ENCODE results near the gene PHC3. TPM values are rescaled to one million over a fixed set of nuclear protein-coding genes. Genes with fewer than 3 reads are reported as not detected.

PHC3 gene, protein sequence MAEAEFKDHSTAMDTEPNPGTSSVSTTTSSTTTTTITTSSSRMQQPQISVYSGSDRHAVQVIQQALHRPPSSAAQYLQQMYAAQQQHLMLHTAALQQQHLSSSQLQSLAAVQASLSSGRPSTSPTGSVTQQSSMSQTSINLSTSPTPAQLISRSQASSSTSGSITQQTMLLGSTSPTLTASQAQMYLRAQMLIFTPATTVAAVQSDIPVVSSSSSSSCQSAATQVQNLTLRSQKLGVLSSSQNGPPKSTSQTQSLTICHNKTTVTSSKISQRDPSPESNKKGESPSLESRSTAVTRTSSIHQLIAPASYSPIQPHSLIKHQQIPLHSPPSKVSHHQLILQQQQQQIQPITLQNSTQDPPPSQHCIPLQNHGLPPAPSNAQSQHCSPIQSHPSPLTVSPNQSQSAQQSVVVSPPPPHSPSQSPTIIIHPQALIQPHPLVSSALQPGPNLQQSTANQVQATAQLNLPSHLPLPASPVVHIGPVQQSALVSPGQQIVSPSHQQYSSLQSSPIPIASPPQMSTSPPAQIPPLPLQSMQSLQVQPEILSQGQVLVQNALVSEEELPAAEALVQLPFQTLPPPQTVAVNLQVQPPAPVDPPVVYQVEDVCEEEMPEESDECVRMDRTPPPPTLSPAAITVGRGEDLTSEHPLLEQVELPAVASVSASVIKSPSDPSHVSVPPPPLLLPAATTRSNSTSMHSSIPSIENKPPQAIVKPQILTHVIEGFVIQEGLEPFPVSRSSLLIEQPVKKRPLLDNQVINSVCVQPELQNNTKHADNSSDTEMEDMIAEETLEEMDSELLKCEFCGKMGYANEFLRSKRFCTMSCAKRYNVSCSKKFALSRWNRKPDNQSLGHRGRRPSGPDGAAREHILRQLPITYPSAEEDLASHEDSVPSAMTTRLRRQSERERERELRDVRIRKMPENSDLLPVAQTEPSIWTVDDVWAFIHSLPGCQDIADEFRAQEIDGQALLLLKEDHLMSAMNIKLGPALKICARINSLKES
- 24.1 TPM for polyA plus RNA-seq (2012; ENCODE audit: missing spikeins)

DNA sequence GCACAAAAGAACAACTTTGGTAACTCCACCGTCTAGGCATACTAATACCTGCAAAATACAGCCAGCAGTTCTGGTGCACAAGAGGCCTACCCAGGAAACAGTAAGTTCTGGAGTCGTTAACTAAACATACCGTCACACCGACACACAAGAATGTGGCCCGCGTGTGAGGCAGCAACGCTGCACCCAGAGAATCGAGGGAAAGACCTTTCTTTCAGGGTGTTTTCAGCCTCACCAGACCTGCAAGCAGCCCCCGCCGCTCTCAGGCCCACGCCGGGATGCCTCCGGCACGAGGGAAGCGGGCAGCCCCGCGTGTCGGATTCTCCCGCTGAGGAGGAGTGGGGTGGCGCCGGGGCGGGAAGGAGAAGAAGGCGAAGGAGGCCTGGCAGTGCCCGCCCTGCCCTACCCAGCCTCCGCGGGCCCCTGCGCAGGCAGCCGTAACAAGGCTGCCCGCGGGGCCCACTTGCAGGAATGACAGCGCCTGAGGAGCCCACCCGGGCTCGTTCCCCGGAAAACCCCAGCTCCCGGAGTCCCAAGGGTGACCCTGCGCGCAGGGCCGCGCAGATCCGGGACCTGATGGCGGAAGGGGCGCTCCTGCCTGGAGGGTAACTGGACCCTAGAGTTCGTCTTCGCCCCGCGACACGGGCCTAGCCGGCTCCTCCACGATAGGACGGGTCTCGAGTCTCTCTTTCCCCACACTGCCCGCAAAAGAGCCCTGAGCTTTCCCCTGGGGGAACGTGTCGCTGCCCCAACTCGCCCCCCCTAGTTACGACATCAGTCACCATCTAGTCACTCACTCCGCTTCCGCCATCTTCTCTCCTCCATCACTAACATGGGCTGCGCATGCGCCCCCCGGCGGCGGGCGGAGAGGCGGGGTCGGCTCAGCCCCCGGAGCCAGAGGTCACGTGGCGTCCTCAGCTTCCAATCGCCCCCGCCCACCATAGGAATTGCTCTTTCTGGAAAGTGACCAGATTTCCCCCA is at the start of gene PHC3:
Gene PHC3 (minus strand): TSS at position 826 of the 978 bp plus-strand sequence. CDS start 18 bp downstream, at position 808.
- FAIRE-seq (peak; percentile 96), DNase-seq (ENCODE audit: insufficient read length) (peak; percentile 89)
- TF ChIP-seq POLR2A (IDR thresholded peaks at IDR 0.05; ENCODE audit: low read depth, low read length) (peak; percentile 90), POLR2AphosphoS5 (IDR thresholded peaks at IDR 0.05; ENCODE audit: low read depth, low read length) (peak; percentile 90), TAF1 (IDR thresholded peaks at IDR 0.05; ENCODE audit: borderline replicate concordance, low read depth, low read length) (peak; percentile 85)

GRCh38 chr3:170228093-170228766 is 46.7 kb upstream of the PHC3 start:
- peak; percentile 46 for FAIRE-seq
- no peak for DNase-seq (ENCODE audit: insufficient read length)
- TF ChIP-seq POLR2AphosphoS5 (IDR thresholded peaks at IDR 0.05; ENCODE audit: low read depth, low read length) (no peak), TAF1 (IDR thresholded peaks at IDR 0.05; ENCODE audit: borderline replicate concordance, low read depth, low read length) (no peak), POLR2A (IDR thresholded peaks at IDR 0.05; ENCODE audit: low read depth, low read length) (no peak)

DNA sequence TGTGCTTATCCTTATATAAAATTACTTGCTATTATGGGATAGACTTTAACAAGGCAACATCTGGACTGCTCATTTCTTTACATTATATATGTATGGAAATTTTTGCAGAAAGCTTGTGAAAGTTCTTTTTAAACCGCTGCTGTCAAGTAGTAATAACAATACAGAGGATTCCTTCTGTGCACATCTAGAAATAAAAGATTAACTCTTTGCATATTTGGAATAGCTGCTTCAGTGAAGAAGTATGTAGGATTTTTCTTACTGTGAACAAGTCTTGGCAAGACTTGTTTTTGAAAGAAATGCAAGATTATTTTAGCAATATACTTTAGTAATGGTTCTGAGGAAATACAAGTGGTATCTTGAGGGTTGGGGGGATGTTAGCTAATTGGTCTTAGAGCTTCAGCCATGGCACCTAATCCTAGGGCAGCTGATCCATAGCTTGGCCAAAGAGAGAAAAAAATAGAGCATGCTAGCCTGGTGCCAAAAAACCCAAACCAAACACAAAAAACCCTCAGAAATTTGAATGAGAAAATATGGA is 45.0 kb upstream of the PHC3 start:
- no peak for FAIRE-seq
- no peak for DNase-seq (ENCODE audit: insufficient read length)
- TF ChIP-seq POLR2AphosphoS5 (IDR thresholded peaks at IDR 0.05; ENCODE audit: low read depth, low read length), result no peak

- FAIRE-seq, result no peak
- no peak for TF ChIP-seq POLR2A (IDR thresholded peaks at IDR 0.05; ENCODE audit: low read depth, low read length)
- no peak for TF ChIP-seq POLR2AphosphoS5 (IDR thresholded peaks at IDR 0.05; ENCODE audit: low read depth, low read length)
- no peak for TF ChIP-seq TAF1 (IDR thresholded peaks at IDR 0.05; ENCODE audit: borderline replicate concordance, low read depth, low read length)
- DNase-seq (ENCODE audit: insufficient read length), result no peak
These were observed 43.6 kb upstream of the PHC3 start for GRCh38 chr3:170225166-170225565.

DNA sequence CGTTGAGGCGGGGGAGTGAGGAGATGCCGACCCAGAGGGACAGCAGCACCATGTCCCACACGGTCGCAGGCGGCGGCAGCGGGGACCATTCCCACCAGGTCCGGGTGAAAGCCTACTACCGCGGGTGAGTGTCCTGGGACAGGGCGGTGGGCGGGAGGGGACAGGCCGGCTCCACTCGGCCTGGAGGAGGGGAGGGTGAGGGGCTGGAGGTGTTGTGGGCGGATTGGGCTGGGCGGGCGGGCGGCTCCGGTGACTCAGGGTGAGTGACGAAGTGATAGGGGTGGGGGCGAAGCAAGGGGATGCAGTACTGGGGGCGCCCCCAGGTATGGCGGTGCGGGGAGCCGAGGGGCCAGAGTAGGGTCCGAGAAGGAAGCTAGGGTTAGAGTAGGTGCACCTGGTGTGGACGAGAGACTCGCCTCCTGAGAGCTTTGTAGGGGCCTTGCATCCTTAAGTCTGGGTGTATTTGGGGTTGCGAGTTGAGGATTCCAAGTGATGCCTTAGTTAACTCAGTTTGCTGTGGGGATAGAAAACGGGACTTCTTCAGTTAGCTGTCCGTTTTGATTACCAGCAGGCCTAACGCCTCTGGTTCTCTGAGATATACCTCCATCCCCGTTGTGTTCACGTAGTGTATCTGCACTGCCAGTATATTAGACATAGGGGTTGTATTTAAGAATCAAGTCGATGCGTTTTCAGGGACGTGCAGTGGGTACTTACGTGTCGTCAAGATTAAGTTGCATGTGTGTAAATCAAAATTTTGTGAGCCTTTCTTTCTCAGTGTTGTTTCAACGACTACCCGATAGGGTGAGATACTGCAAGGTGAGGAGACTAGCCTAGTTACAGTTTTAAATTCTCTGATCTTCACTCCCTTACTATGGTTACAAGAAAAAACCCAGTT is 41.4 kb upstream of the PHC3 start:
- TF ChIP-seq TAF1 (IDR thresholded peaks at IDR 0.05; ENCODE audit: borderline replicate concordance, low read depth, low read length), result no peak
- TF ChIP-seq POLR2AphosphoS5 (IDR thresholded peaks at IDR 0.05; ENCODE audit: low read depth, low read length), result no peak
- no peak for TF ChIP-seq POLR2A (IDR thresholded peaks at IDR 0.05; ENCODE audit: low read depth, low read length)
- DNase-seq (ENCODE audit: insufficient read length) (peak; percentile 38), FAIRE-seq (peak; percentile 93)

- FAIRE-seq (peak; percentile 97), DNase-seq (ENCODE audit: insufficient read length) (peak; percentile 85)
- TF ChIP-seq TAF1 (IDR thresholded peaks at IDR 0.05; ENCODE audit: borderline replicate concordance, low read depth, low read length) (no peak), POLR2A (IDR thresholded peaks at IDR 0.05; ENCODE audit: low read depth, low read length) (no peak; the same call in 1 of the 2 replicates), POLR2AphosphoS5 (IDR thresholded peaks at IDR 0.05; ENCODE audit: low read depth, low read length) (no peak)
These were observed 40.6 kb upstream of the PHC3 start, which contains the start of gene PRKCI for GRCh38 chr3:170221924-170222646. TSS of gene PRKCI (plus strand) at chr3:170222424. CDS start at chr3:170222670, 246 bp downstream.

DNA sequence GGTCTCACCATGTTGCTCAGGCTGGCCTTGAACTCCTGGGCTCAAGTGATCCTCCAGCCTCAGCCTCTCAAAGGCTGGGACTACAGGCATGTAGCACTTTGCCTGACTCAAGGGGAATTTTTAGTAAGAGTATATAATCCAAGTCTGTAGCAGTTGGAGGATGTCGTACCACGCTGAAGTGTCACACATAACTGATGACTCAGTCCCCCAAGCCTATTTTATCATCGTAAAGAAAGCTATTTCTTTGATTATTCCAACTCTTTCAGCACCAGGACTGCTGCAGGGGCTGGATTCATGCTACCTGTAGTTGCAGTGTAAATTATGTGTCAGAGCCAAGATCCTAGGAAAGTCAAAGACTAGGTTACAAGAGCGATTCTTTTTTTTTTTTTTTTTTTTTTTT is 39.3 kb upstream of the PHC3 start:
- DNase-seq (ENCODE audit: insufficient read length) (no peak), FAIRE-seq (no peak)
- TF ChIP-seq POLR2AphosphoS5 (IDR thresholded peaks at IDR 0.05; ENCODE audit: low read depth, low read length), result no peak

GRCh38 chr3:170219850-170220249 is 38.3 kb upstream of the PHC3 start:
- TF ChIP-seq POLR2AphosphoS5 (IDR thresholded peaks at IDR 0.05; ENCODE audit: low read depth, low read length) (no peak), TAF1 (IDR thresholded peaks at IDR 0.05; ENCODE audit: borderline replicate concordance, low read depth, low read length) (no peak), POLR2A (IDR thresholded peaks at IDR 0.05; ENCODE audit: low read depth, low read length) (no peak)
- DNase-seq (ENCODE audit: insufficient read length) (no peak), FAIRE-seq (no peak)

DNA sequence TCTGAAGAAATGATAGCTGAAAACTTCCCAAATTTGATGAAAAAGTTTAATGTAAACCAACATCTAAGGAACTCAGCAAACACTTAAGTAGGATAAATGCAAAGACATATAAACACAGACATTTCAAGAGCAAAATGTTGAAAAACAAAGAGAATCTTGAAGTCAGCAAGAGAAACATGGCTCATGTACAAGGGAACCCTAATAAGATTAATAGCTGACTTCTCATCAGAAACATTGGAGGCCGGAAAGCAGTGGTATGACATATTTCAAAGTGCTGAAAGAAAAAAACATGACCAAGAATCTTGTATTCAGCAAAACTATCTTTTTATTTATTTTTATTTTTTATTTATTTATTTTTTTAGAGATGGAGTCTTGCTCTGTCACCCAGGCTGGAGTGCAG is 30.1 kb upstream of the PHC3 start:
- FAIRE-seq (no peak), DNase-seq (ENCODE audit: insufficient read length) (no peak)
- TF ChIP-seq TAF1 (IDR thresholded peaks at IDR 0.05; ENCODE audit: borderline replicate concordance, low read depth, low read length) (no peak), POLR2AphosphoS5 (IDR thresholded peaks at IDR 0.05; ENCODE audit: low read depth, low read length) (no peak), POLR2A (IDR thresholded peaks at IDR 0.05; ENCODE audit: low read depth, low read length) (no peak)

Data from GM12892 (cell line).